Stomach (tissue), 9 donors: ENCODE measurements around the gene SIK3. TPM values are rescaled to one million over a fixed set of nuclear protein-coding genes. Genes with fewer than 3 reads are reported as not detected.

Experiments
- DNase-seq, 2 donors: peaks; one replicate each; pipeline versions ENCODE4 v3.0.0 to v3.0.0-alpha.2; 2013 to 2019
- H3K27ac ChIP-seq, 5 donors: fragments of 200-600 bp in 4 of 5; sonication (generic) in 4 of 5; one replicate each; pipeline ENCODE4 v1.5.1; 2013 to 2019; ENCODE audit warnings: mild to moderate bottlenecking in 1 of 5, moderate library complexity in 1 of 5
- H3K27me3 ChIP-seq, 3 donors: fragments of 200-600 bp; sonication (generic); one replicate each; pipeline ENCODE4 v1.5.1; 2017 to 2019; ENCODE audit warnings: mixed run types in 1 of 3
- H3K36me3 ChIP-seq, 4 donors: fragments of 200-600 bp; sonication (generic); 1 replicate in 3 of 4; 2 replicates in 1 of 4; pipeline ENCODE4 v1.5.1; 2016 to 2019
- H3K4me1 ChIP-seq, 4 donors: fragments of 200-600 bp; sonication (generic); one replicate each; pipeline ENCODE4 v1.5.1; 2016 to 2019
- H3K4me3 ChIP-seq, 4 donors: fragments of 200-600 bp; sonication (generic) in 3 of 4; one replicate each; pipeline ENCODE4 v1.5.1; 2016 to 2019; ENCODE audit warnings: mild to moderate bottlenecking in 1 of 4
- H3K9me3 ChIP-seq, 4 donors: fragments of 200-600 bp; sonication (generic); one replicate each; pipeline ENCODE4 v1.5.1; 2016 to 2019
- CTCF ChIP-seq, 7 experiments: fragments of 450-650 bp in 4 of 7; fragments of 200-600 bp in 3 of 7; sonication (generic) in 3 of 7; IDR thresholded peaks; one replicate each; pipeline ENCODE4 v1.5.1; 2016 to 2019; ENCODE audit warnings: antibody characterized with exemption in 7 of 7, control low read depth in 2 of 7, mild to moderate bottlenecking in 1 of 7
- EP300 ChIP-seq: sonication (generic); formaldehyde crosslinking; IDR thresholded peaks from one replicate; pipeline ENCODE4 v1.6.1; 2017; ENCODE audit warnings: antibody characterized with exemption
- POLR2A ChIP-seq, 4 donors: fragments of 450-650 bp; IDR thresholded peaks; one replicate each; pipeline ENCODE4 v1.6.1; 2016; ENCODE audit warnings: antibody characterized with exemption in 4 of 4, control low read depth in 2 of 4, mild to moderate bottlenecking in 1 of 4, moderate library complexity in 1 of 4
- POLR2AphosphoS5 ChIP-seq, 3 donors: sonication (generic); formaldehyde crosslinking; IDR thresholded peaks; one replicate each; pipeline ENCODE4 v1.6.1; 2016; ENCODE audit warnings: antibody characterized with exemption in 3 of 3
- WGBS, 5 donors: extraction: QIAGEN DNeasy Blood & Tissue Kit in 3 of 5; methylation state at CpG; one replicate each; pipeline versions ENCODE4 v1.1.5 to v1.1.7; 2013 to 2018; 5-methylcytosine and 5-hydroxymethylcytosine counted together
- intact Hi-C: fragments of 100-400 bp; cut with DNase I; formaldehyde crosslinking; loops from one replicate; pipeline ENCODE4 v1.15.1; 2023; ENCODE audit warnings: low total_unique reads
- polyA plus RNA-seq, 3 donors: library from polyadenylated mRNA; stranded (reverse); fragments of 200-250 nt; gene quantifications; one replicate each; pipeline ENCODE4 v1.2.3, GENCODE V29; 2013
- total RNA-seq, 5 donors: library from RNA; depleted of rRNA; stranded (reverse); fragments of >200 nt; gene quantifications; one replicate each; pipeline versions ENCODE4 v1.1.0 to v1.2.3, GENCODE V29; 2014 to 2016
- donor health status: healthy with polysubstance abuse.
- donor health status: Bipolar disorder and iron deficiency.
- donor health status: healthy.

Gene SIK3
- total and polyA plus RNA-seq, 8 donors = 6.5 to 97.8 (median 23.7) TPM

GRCh38 chr11:116888024-116888423, 210.2 kb downstream of the SIK3 start:
- peak overlapping the region in 3 of 5 donors; percentile 57 to 80 (median 63) for H3K27ac ChIP-seq
- no peak overlapping the region for H3K4me3 ChIP-seq
- no peaks in the 10 kb centered on the region for H3K27me3 ChIP-seq
- TF ChIP-seq POLR2AphosphoS5 (IDR thresholded peaks at IDR 0.05) = no peak
- TF ChIP-seq CTCF (IDR thresholded peaks at IDR 0.05) = no peak
- TF ChIP-seq EP300 = no peak
- TF ChIP-seq POLR2A (IDR thresholded peaks at IDR 0.05) = no peak
- H3K4me1 ChIP-seq = peaks cover 12 to 66% (median 42%) of the 10 kb centered on the region in 4 donors
- 42 to 64% (median 52%) methylated on average over 5 of the region's 5 CpGs for WGBS, 5 donors
- H3K36me3 ChIP-seq = peaks cover 0 to 20% (median 8%) of the 10 kb centered on the region in 4 donors
- no peaks in the 10 kb centered on the region for H3K9me3 ChIP-seq
- intact Hi-C loops = no loop called here
- DNase-seq = peak in 1 of 2 donors; percentile 33

- Histone ChIP-seq H3K27me3 (no peaks in the 10 kb centered on the region), H3K9me3 (no peaks in the 10 kb centered on the region), H3K36me3 (peaks cover 0 to 9% (median 1%) of the 10 kb centered on the region in 4 donors), H3K4me3 (no peak overlapping the region), H3K4me1 (peaks cover 12 to 61% (median 39%) of the 10 kb centered on the region in 4 donors), H3K27ac (peak overlapping the region; percentile 14 to 80 (median 54))
- DNase-seq = peak in 1 of 2 donors; percentile 46
- intact Hi-C loops = no loop called here
- TF ChIP-seq POLR2AphosphoS5 (IDR thresholded peaks at IDR 0.05) (peak in 2 of 3 donors; percentile 5 to 47), CTCF (IDR thresholded peaks at IDR 0.05) (no peak), EP300 (no peak)
- 55 to 72% (median 69%) methylated on average over 5 of the region's 5 CpGs for WGBS, 5 donors
Measured at GRCh38 chr11:116885951-116886655, 212.1 kb downstream of the SIK3 start.

- TF ChIP-seq EP300 = no peak
- TF ChIP-seq CTCF (IDR thresholded peaks at IDR 0.05) = no peak
- no peak for TF ChIP-seq POLR2AphosphoS5 (IDR thresholded peaks at IDR 0.05)
- TF ChIP-seq POLR2A (IDR thresholded peaks at IDR 0.05) = no peak
- Histone ChIP-seq H3K36me3 (peaks cover 0 to 10% (median 2%) of the 10 kb centered on the region in 4 donors), H3K27me3 (no peaks in the 10 kb centered on the region), H3K9me3 (no peaks in the 10 kb centered on the region), H3K4me1 (peaks cover 0 to 37% (median 14%) of the 10 kb centered on the region in 4 donors), H3K4me3 (no peak overlapping the region), H3K27ac (peak overlapping the region in 1 of 5 donors; percentile 21)
- no peak for DNase-seq
- intact Hi-C loops = no loop called here
Measured at GRCh38 chr11:116882386-116882785, 215.8 kb downstream of the SIK3 start.

GRCh38 chr11:116881143-116881542, 217.1 kb downstream of the SIK3 start:
- Histone ChIP-seq H3K4me3 (no peak overlapping the region), H3K9me3 (no peaks in the 10 kb centered on the region), H3K27me3 (no peaks in the 10 kb centered on the region), H3K4me1 (peaks cover 0 to 33% (median 9%) of the 10 kb centered on the region in 4 donors), H3K27ac (peak overlapping the region in 2 of 5 donors; percentile 18 to 38), H3K36me3 (peaks cover 0 to 17% (median 9%) of the 10 kb centered on the region in 4 donors)
- intact Hi-C loops = no loop called here
- TF ChIP-seq CTCF (IDR thresholded peaks at IDR 0.05) (no peak), POLR2A (IDR thresholded peaks at IDR 0.05) (no peak), POLR2AphosphoS5 (IDR thresholded peaks at IDR 0.05) (no peak), EP300 (no peak)
- DNase-seq = no peak
- WGBS, 5 donors = 70 to 92% (median 80%) methylated on average over 6 of the region's 6 CpGs
